Hepatocyte (in vitro differentiated cells): ENCODE data around the gene GRM4. TPM values are rescaled to one million over a fixed set of nuclear protein-coding genes. Genes with fewer than 3 reads are reported as not detected.

ENCODE experiments used
- DNase-seq: peaks from one replicate; pipeline ENCODE4 v3.0.0-alpha.2; 2016; ENCODE audit warnings: low spot score
- H2AFZ ChIP-seq: fragments of 200-600 bp; sonication (generic); 2 replicates; pipeline ENCODE4 v1.6.0; 2016; ENCODE audit warnings: antibody characterized with exemption, mild to moderate bottlenecking
- H3K27ac ChIP-seq: fragments of 200-600 bp; sonication (generic); 2 replicates; pipeline ENCODE4 v1.5.1; 2016; ENCODE audit warnings: mild to moderate bottlenecking
- H3K27me3 ChIP-seq: fragments of 200-600 bp; sonication (generic); 2 replicates; pipeline ENCODE4 v1.6.1; 2016
- H3K36me3 ChIP-seq: fragments of 200-600 bp; sonication (generic); replicated peaks from 2 replicates; pipeline ENCODE4 v1.5.1; 2016; ENCODE audit warnings: low read depth; ENCODE audit not compliant: insufficient read depth
- H3K4me1 ChIP-seq: fragments of 200-600 bp; sonication (generic); 2 replicates; pipeline ENCODE4 v1.5.1; 2016; ENCODE audit warnings: mild to moderate bottlenecking, moderate library complexity; ENCODE audit not compliant: insufficient read depth
- H3K4me2 ChIP-seq: fragments of 200-600 bp; sonication (generic); 2 replicates; pipeline ENCODE4 v1.6.0; 2016
- H3K4me3 ChIP-seq: fragments of 200-600 bp; sonication (generic); 2 replicates; pipeline ENCODE4 v1.5.1; 2016; ENCODE audit warnings: mild to moderate bottlenecking
- H3K79me2 ChIP-seq: fragments of 200-600 bp; sonication (generic); 2 replicates; pipeline ENCODE4 v1.6.0; 2017; ENCODE audit warnings: mild to moderate bottlenecking
- H3K9me2 ChIP-seq: fragments of 200-600 bp; sonication (generic); replicated peaks from 2 replicates; pipeline ENCODE4 v1.6.0; 2017; ENCODE audit warnings: mild to moderate bottlenecking; ENCODE audit not compliant: insufficient read depth
- H3K9me3 ChIP-seq: fragments of 200-600 bp; sonication (generic); 2 replicates; pipeline ENCODE4 v1.5.1; 2016; ENCODE audit warnings: low read depth, mild to moderate bottlenecking
- H4K20me1 ChIP-seq: fragments of 200-600 bp; sonication (generic); 2 replicates; pipeline ENCODE4 v1.6.0; 2016; ENCODE audit warnings: mild to moderate bottlenecking; ENCODE audit not compliant: insufficient read depth, poor library complexity, severe bottlenecking
- CTCF ChIP-seq: fragments of 200-600 bp; sonication (generic); IDR thresholded peaks from 2 replicates; pipeline ENCODE4 v1.5.1; 2016; ENCODE audit warnings: antibody characterized with exemption, mild to moderate bottlenecking; ENCODE audit not compliant: poor library complexity
- EZH2 ChIP-seq: fragments of 200-600 bp; sonication (generic); IDR thresholded peaks from 2 replicates; pipeline ENCODE4 v1.6.1; 2016; ENCODE audit warnings: antibody characterized with exemption, mild to moderate bottlenecking, borderline replicate concordance
- EZH2phosphoT487 ChIP-seq: fragments of 200-600 bp; sonication (generic); IDR thresholded peaks from one replicate; pipeline ENCODE4 v1.6.1; 2018; ENCODE audit warnings: antibody characterized with exemption, mild to moderate bottlenecking, low read depth, moderate library complexity; ENCODE audit not compliant: unreplicated experiment, severe bottlenecking
- WGBS: methylation state at CpG from one replicate; pipeline ENCODE4 v1.1.6; 2016; ENCODE audit warnings: low lambda C conversion rate; ENCODE audit errors: missing lambda C conversion rate; 5-methylcytosine and 5-hydroxymethylcytosine counted together
- polyA plus RNA-seq: library from polyadenylated mRNA; unstranded; fragments of >200 nt; fragmentation: Nextera tagmentation; extraction: Ambion mirVana; gene quantifications from 2 replicates; pipeline ENCODE4 v1.2.1, GENCODE V29; 2016
- total RNA-seq: library from RNA; depleted of rRNA; stranded (reverse); fragments of >200 nt; gene quantifications from 2 replicates; pipeline ENCODE4 v1.2.3, GENCODE V29; 2014

Gene GRM4
- total and polyA plus RNA-seq, 2 experiments from 2014 or later = 0.03 TPM; not detected in 1

- WGBS = 81% methylated on average over 5 of the region's 5 CpGs
Measured at GRCh38 chr6:34130862-34131261, 15.0 kb downstream of the GRM4 start.

GRCh38 chr6:34129753-34130152 is 16.1 kb downstream of the GRM4 start:
- no peaks in the 10 kb centered on the region for H3K36me3 ChIP-seq
- WGBS = 58% methylated on average over 5 of the region's 5 CpGs
- H3K79me2 ChIP-seq = no peaks in the 10 kb centered on the region
- H3K27me3 ChIP-seq = no peaks in the 10 kb centered on the region
- no peak for TF ChIP-seq EZH2
- TF ChIP-seq CTCF = no peak
- TF ChIP-seq EZH2phosphoT487 = no peak
- DNase-seq = no peak
- H3K27ac ChIP-seq = no peak overlapping the region
- H3K4me3 ChIP-seq = no peak overlapping the region
- no peaks in the 10 kb centered on the region for H3K4me1 ChIP-seq
- H3K9me2 ChIP-seq = no peaks in the 10 kb centered on the region
- H2AFZ ChIP-seq = no peak overlapping the region
- H3K9me3 ChIP-seq = no peaks in the 10 kb centered on the region
- no peaks in the 10 kb centered on the region for H4K20me1 ChIP-seq
- H3K4me2 ChIP-seq = no peak overlapping the region

More at GRCh38 chr6:34130862-34131261, 15.0 kb downstream of the GRM4 start:
- Histone ChIP-seq H3K27ac (no peak overlapping the region), H3K4me1 (no peaks in the 10 kb centered on the region), H3K27me3 (peaks cover 4% of the 10 kb centered on the region), H3K79me2 (no peaks in the 10 kb centered on the region), H4K20me1 (no peaks in the 10 kb centered on the region), H3K36me3 (no peaks in the 10 kb centered on the region), H3K9me3 (no peaks in the 10 kb centered on the region), H2AFZ (no peak overlapping the region), H3K4me3 (no peak overlapping the region), H3K9me2 (no peaks in the 10 kb centered on the region), H3K4me2 (no peak overlapping the region)
- TF ChIP-seq EZH2phosphoT487 (no peak), EZH2 (no peak), CTCF (no peak)
- DNase-seq = no peak

GRCh38 chr6:34128045-34128444 is 17.8 kb downstream of the GRM4 start:
- DNase-seq = no peak
- H2AFZ ChIP-seq = no peak overlapping the region
- no peaks in the 10 kb centered on the region for H3K36me3 ChIP-seq
- no peaks in the 10 kb centered on the region for H3K9me2 ChIP-seq
- H3K4me1 ChIP-seq = no peaks in the 10 kb centered on the region
- H3K79me2 ChIP-seq = no peaks in the 10 kb centered on the region
- no peak overlapping the region for H3K4me3 ChIP-seq
- no peak for TF ChIP-seq EZH2phosphoT487
- no peak for TF ChIP-seq CTCF
- TF ChIP-seq EZH2 = no peak
- H3K9me3 ChIP-seq = no peaks in the 10 kb centered on the region
- H3K4me2 ChIP-seq = no peak overlapping the region
- no peak overlapping the region for H3K27ac ChIP-seq
- H3K27me3 ChIP-seq = no peaks in the 10 kb centered on the region
- H4K20me1 ChIP-seq = no peaks in the 10 kb centered on the region
- WGBS = 87% methylated on average over 13 of the region's 13 CpGs

GRCh38 chr6:34126419-34126818 is 19.5 kb downstream of the GRM4 start:
- no peaks in the 10 kb centered on the region for H3K36me3 ChIP-seq
- H2AFZ ChIP-seq = no peak overlapping the region
- DNase-seq = no peak
- H3K27ac ChIP-seq = no peak overlapping the region
- H4K20me1 ChIP-seq = no peaks in the 10 kb centered on the region
- no peaks in the 10 kb centered on the region for H3K9me3 ChIP-seq
- no peak overlapping the region for H3K4me2 ChIP-seq
- H3K9me2 ChIP-seq = no peaks in the 10 kb centered on the region
- TF ChIP-seq EZH2 (no peak), CTCF (no peak), EZH2phosphoT487 (no peak)
- H3K4me1 ChIP-seq = no peaks in the 10 kb centered on the region
- no peaks in the 10 kb centered on the region for H3K27me3 ChIP-seq
- 76% methylated on average over 3 of the region's 3 CpGs for WGBS
- H3K4me3 ChIP-seq = no peak overlapping the region
- H3K79me2 ChIP-seq = no peaks in the 10 kb centered on the region
